Vagina (tissue), 2 donors: ENCODE data around the gene CCDC34. TPM values are rescaled to one million over a fixed set of nuclear protein-coding genes. Genes with fewer than 3 reads are reported as not detected.

Source experiments
- DNase-seq, 2 donors: peaks; one replicate each; pipeline ENCODE4 v3.0.0-alpha.2; 2017; ENCODE audit errors: extremely low spot score in 2 of 2
- H3K27ac ChIP-seq: fragments of 200-600 bp; sonication (generic); one replicate; pipeline ENCODE4 v1.5.1; 2019
- H3K27me3 ChIP-seq: fragments of 200-600 bp; sonication (generic); one replicate; pipeline ENCODE4 v1.5.1; 2019
- H3K36me3 ChIP-seq, 2 donors: fragments of 200-600 bp; sonication (generic); one replicate each; pipeline ENCODE4 v1.5.1; 2017 to 2019
- H3K4me1 ChIP-seq: fragments of 200-600 bp; sonication (generic); one replicate; pipeline ENCODE4 v1.5.1; 2019
- H3K4me3 ChIP-seq, 2 donors: fragments of 200-600 bp; sonication (generic); 1 replicate in 1 of 2; 2 replicates in 1 of 2; pipeline ENCODE4 v1.5.1; 2016 to 2019
- H3K9me3 ChIP-seq: fragments of 200-600 bp; sonication (generic); one replicate; pipeline ENCODE4 v1.5.1; 2019
- POLR2A ChIP-seq, 2 donors: fragments of 450-650 bp; IDR thresholded peaks; one replicate each; pipeline ENCODE4 v1.6.1; 2017; ENCODE audit warnings: antibody characterized with exemption in 2 of 2, mild to moderate bottlenecking in 2 of 2, moderate library complexity in 2 of 2
- POLR2AphosphoS5 ChIP-seq, 2 donors: sonication (generic); formaldehyde crosslinking; IDR thresholded peaks; one replicate each; pipeline ENCODE4 v1.9.0; 2017; ENCODE audit warnings: antibody characterized with exemption in 2 of 2, mild to moderate bottlenecking in 2 of 2, low read depth in 1 of 2; ENCODE audit not compliant: insufficient read depth in 1 of 2
- intact Hi-C: fragments of 100-400 bp; cut with DNase I; formaldehyde crosslinking; loops from one replicate; pipeline ENCODE4 v1.15.1; 2023
- total RNA-seq: library from RNA; depleted of rRNA; stranded (reverse); fragments of >200 nt; gene quantifications from one replicate; pipeline ENCODE4 v1.2.3, GENCODE V29; 2016
- TF ChIP-seq, protein P1 (sequence below), 3 experiments: fragments of 450-650 bp in 2 of 3; fragments of 200-600 bp in 1 of 3; sonication (generic) in 1 of 3; IDR thresholded peaks; one replicate each; pipeline ENCODE4 v1.5.1; 2017 to 2019; ENCODE audit warnings: antibody characterized with exemption in 3 of 3, mild to moderate bottlenecking in 2 of 3, moderate library complexity in 2 of 3

The CCDC34 gene
- total RNA-seq, 1 donor from 2014 or later, result 4.7 TPM

DNA sequence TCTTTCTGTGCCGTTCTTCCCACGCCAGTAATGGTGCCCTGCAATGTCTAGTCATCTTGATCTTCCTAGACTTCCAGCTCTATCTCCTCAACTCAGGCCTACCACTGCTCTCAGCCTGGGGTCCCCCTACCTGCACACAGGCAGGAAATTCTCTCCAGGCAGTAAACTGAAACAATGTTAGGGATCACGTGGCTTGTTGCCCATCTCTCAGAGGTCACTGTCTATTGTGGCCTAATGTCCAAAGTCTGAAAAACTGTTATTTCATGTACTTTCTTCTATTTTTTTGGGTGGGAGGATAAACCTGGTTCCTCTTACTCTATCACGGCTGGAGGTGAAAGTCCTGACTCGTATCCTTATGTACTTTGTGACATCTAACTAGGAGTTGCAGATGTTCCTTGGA is 59.1 kb downstream of the CCDC34 start:
- H3K4me3 ChIP-seq, result no peak overlapping the region
- no peaks in the 10 kb centered on the region for H3K27me3 ChIP-seq
- H3K4me1 ChIP-seq, result no peaks in the 10 kb centered on the region
- no peak for DNase-seq
- H3K36me3 ChIP-seq, result no peaks in the 10 kb centered on the region
- intact Hi-C loops, result no loop called here
- no peak overlapping the region for H3K27ac ChIP-seq
- TF ChIP-seq POLR2AphosphoS5 (IDR thresholded peaks at IDR 0.05; ENCODE audit: insufficient read depth in 1 of 2, low read depth in 1 of 2), result no peak
- TF ChIP-seq, protein P1, sequence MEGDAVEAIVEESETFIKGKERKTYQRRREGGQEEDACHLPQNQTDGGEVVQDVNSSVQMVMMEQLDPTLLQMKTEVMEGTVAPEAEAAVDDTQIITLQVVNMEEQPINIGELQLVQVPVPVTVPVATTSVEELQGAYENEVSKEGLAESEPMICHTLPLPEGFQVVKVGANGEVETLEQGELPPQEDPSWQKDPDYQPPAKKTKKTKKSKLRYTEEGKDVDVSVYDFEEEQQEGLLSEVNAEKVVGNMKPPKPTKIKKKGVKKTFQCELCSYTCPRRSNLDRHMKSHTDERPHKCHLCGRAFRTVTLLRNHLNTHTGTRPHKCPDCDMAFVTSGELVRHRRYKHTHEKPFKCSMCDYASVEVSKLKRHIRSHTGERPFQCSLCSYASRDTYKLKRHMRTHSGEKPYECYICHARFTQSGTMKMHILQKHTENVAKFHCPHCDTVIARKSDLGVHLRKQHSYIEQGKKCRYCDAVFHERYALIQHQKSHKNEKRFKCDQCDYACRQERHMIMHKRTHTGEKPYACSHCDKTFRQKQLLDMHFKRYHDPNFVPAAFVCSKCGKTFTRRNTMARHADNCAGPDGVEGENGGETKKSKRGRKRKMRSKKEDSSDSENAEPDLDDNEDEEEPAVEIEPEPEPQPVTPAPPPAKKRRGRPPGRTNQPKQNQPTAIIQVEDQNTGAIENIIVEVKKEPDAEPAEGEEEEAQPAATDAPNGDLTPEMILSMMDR (IDR thresholded peaks at IDR 0.05), result no peak
- no peak for TF ChIP-seq POLR2A (IDR thresholded peaks at IDR 0.05)
- H3K9me3 ChIP-seq, result no peaks in the 10 kb centered on the region

GRCh38 chr11:27300974-27301373 is 62.0 kb downstream of the CCDC34 start:
- no peaks in the 10 kb centered on the region for H3K27me3 ChIP-seq
- no peaks in the 10 kb centered on the region for H3K4me1 ChIP-seq
- H3K36me3 ChIP-seq, result no peaks in the 10 kb centered on the region
- DNase-seq, result no peak
- no peak overlapping the region for H3K4me3 ChIP-seq
- H3K27ac ChIP-seq, result no peak overlapping the region
- TF ChIP-seq POLR2AphosphoS5 (IDR thresholded peaks at IDR 0.05; ENCODE audit: insufficient read depth in 1 of 2, low read depth in 1 of 2) (no peak), POLR2A (IDR thresholded peaks at IDR 0.05) (no peak)
- intact Hi-C loops, result no loop called here
- no peaks in the 10 kb centered on the region for H3K9me3 ChIP-seq

GRCh38 chr11:27297616-27298015 is 65.4 kb downstream of the CCDC34 start:
- no peaks in the 10 kb centered on the region for H3K4me1 ChIP-seq
- no peak overlapping the region for H3K27ac ChIP-seq
- no peak overlapping the region for H3K4me3 ChIP-seq
- H3K36me3 ChIP-seq, result no peaks in the 10 kb centered on the region
- intact Hi-C loops, result loop anchor here (5.0 kb wide), 1 partner anchor 115 kb away; no protein-coding TSS in a partner anchor
- TF ChIP-seq POLR2AphosphoS5 (IDR thresholded peaks at IDR 0.05; ENCODE audit: insufficient read depth in 1 of 2, low read depth in 1 of 2), result no peak
- TF ChIP-seq POLR2A (IDR thresholded peaks at IDR 0.05), result no peak
- TF ChIP-seq, protein P1 (IDR thresholded peaks at IDR 0.05), result no peak
- no peaks in the 10 kb centered on the region for H3K27me3 ChIP-seq
- H3K9me3 ChIP-seq, result no peaks in the 10 kb centered on the region
- DNase-seq, result no peak

DNA sequence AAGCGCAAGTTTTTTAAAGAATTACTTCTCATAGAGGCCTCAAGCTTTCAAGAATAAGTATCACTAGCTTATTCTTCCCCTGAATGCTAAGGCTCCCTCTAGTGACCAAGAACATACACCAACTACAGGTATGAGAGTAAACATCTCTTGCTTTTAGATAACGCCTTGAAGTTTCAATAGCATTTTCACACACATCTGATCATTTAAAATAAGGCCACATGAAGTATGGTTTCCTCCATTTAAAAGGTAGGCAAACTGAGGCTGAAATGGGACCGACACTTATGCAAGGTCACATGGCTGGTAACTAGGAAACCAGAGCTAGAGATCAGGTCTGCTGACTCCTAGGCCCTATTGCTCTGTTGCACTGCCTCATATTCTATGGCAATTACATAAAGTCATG is 66.5 kb downstream of the CCDC34 start:
- H3K9me3 ChIP-seq, result no peaks in the 10 kb centered on the region
- no peaks in the 10 kb centered on the region for H3K36me3 ChIP-seq
- no peaks in the 10 kb centered on the region for H3K27me3 ChIP-seq
- no peak overlapping the region for H3K27ac ChIP-seq
- TF ChIP-seq, protein P1 (IDR thresholded peaks at IDR 0.05), result peak; percentile 2 to 27 (median 18)
- TF ChIP-seq POLR2AphosphoS5 (IDR thresholded peaks at IDR 0.05; ENCODE audit: insufficient read depth in 1 of 2, low read depth in 1 of 2) (peak in 1 of 2 donors; percentile 17), POLR2A (IDR thresholded peaks at IDR 0.05) (no peak)
- H3K4me3 ChIP-seq, result no peak overlapping the region
- intact Hi-C loops, result loop anchor here (5.0 kb wide), 1 partner anchor 114 kb away; no protein-coding TSS in a partner anchor
- no peak for DNase-seq
- H3K4me1 ChIP-seq, result no peaks in the 10 kb centered on the region

DNA sequence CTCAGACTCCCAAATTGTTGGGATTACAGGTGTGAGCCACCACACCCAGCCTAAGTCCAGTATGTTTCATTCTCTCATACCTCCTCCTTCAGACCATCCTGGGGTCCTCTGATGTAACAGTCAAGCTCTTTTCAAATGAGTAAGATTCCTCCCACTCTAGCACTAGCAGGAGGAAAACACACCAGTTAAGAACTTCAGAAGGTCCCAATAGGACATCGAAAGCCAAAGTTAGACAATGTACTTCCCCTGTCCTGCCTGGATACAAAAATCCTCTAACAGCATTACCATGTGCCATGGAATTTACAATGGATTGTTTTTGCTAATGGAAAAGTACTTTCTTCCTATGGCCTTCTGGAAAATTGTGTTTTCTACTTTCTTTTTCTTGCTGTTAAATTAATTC is 67.1 kb downstream of the CCDC34 start:
- intact Hi-C loops, result loop anchor here (5.0 kb wide), 1 partner anchor 114 kb away; no protein-coding TSS in a partner anchor
- Histone ChIP-seq H3K4me1 (no peaks in the 10 kb centered on the region), H3K27me3 (no peaks in the 10 kb centered on the region), H3K36me3 (no peaks in the 10 kb centered on the region), H3K9me3 (no peaks in the 10 kb centered on the region), H3K27ac (no peak overlapping the region), H3K4me3 (no peak overlapping the region)
- TF ChIP-seq POLR2A (IDR thresholded peaks at IDR 0.05) (no peak), POLR2AphosphoS5 (IDR thresholded peaks at IDR 0.05; ENCODE audit: insufficient read depth in 1 of 2, low read depth in 1 of 2) (no peak)
- TF ChIP-seq, protein P1 (IDR thresholded peaks at IDR 0.05), result no peak
- no peak for DNase-seq
